Erythroblast (primary cell): ENCODE measurements around the gene BTBD16.

Experiments used
- GATA1 ChIP-seq: IDR thresholded peaks from 2 replicates; pipeline ENCODE4 v1.6.1; 2011; ENCODE audit warnings: low read depth, mild to moderate bottlenecking, control low read depth, low read length, moderate library complexity
- POLR2A ChIP-seq: IDR thresholded peaks from 2 replicates; pipeline ENCODE4 v1.6.1; 2011; ENCODE audit warnings: mild to moderate bottlenecking, low read length

DNA sequence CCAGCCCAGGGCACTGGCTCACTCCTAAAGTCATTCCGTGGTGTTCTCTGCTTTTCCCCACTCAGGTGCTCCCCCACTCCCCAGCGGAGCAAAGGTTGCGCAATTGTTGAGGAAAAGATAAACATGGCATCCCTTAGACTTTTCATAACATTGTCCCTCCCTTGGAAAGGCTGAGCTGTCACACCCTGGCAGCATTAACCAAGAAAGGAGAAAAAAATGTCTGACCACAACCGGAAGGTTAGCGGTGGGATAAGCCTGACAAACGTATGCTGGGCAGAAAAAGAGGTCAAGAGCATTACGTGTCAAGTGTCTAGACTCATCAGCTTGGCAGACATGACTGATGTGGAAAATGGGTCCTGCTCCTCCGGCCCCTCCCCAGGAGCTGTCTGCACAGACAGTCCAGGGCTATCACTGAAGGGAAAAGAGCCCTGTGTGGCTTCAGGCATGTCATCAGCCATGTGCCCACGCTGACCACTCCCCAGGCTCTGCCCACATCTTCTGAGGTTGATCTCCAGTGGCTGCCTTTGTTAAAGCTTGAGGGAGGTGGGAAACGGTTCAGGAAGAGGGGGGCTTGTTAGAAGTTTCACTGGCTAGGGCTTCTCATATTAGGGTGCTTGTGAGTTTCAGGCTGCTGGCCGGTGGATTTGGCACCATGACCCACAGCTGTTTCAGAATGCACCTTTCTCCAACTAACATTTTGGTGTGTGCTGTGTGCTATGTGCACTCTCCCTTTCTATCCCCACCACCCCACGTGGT, 30.1 kb downstream of the BTBD16 start:
- TF ChIP-seq POLR2A (no peak), GATA1 (no peak)
